GM19468 (cell line): ENCODE results near the gene PPP4R4.
"Not testable (repeated sequence)": the region's sequence is repeated elsewhere in the genome, so short reads cannot be mapped to it uniquely, and the experiment has no call there.

ENCODE experiments used
- ATAC-seq: cut with Tn5 transposase; IDR thresholded peaks from one replicate; pipeline ENCODE4 v1.9.1; 2021; ENCODE audit warnings: mild to moderate bottlenecking, moderate library complexity, moderate number of reproducible peaks; ENCODE audit not compliant: unreplicated experiment; ENCODE audit errors: extremely low read depth

PPP4R4 gene

DNA sequence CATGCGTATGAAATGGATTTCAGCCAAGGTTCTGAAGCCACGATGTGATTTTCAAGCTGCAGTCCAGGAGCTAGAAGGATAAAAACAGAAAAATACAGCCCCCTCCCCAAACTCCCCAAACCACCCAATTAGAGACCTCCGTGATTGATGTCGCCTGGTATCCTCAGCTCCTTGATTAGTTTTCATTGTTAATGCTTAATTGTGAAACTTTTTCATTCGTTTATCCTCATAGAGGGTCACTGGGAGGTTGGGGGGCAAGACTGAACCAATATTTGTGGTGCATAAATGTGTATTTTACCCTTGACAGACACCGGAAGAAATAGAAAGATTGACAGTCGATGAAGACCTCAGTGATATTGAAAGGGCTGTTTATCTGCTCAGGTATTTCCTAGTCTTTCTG, 1.6 kb downstream of the PPP4R4 start:
- no peak for ATAC-seq

DNA sequence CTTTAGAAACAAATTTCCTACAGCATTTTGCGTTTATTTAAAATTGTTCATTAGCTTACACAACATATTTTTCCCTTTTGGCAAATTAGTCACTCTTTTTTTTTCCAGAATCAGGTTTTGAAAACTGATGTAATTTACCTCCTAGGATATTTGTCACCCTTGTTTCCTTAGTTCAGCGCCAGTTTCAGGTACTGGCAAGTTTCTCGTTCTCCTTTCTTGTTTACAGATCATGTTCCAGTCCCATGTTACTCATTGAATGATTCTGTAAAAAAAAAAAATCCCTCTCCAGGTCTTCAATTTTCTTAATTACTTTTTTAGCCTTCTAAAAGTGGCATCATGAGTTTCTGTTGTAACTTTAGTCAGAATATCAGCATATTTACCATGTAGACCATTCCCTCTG, 2.7 kb downstream of the PPP4R4 start:
- no peak for ATAC-seq

DNA sequence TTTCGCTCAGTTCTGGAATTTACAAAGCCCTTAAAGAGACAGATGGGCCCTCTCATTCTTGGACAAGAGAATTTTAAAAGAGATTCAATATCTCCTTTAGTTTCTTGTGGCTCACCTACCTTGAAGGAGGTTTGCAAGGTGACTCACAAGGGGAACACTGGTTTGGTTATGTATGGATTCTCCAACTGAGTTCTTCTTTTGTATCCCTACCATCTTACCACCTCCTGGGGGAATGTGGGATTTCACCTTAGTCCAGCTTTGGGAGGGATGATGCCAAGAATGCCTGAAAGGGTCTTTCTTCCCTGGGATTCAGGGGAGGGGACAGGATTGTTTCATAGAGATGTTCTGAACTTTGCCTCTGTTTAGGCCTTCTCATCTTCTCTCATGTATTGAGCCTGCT, 3.7 kb downstream of the PPP4R4 start:
- no peak for ATAC-seq

DNA sequence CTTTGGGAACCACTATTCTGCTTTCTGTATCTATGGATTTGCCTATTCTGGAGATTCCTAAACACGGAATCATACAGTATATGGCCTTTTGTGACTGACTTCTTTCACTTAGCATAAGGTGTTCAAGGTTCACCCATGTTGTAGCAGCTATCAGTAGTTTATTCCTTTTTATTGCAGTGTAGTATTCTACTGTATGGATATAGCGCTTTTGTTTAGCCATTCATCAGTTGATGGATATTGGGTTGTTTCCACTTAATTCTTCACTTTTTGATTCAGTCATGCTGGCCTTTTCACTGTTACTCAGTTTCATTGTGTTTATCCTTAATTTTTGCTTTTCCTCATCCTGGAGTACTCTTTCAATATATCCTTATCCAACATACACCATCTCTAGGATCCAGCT, 5.1 kb downstream of the PPP4R4 start:
- ATAC-seq: no peak

DNA sequence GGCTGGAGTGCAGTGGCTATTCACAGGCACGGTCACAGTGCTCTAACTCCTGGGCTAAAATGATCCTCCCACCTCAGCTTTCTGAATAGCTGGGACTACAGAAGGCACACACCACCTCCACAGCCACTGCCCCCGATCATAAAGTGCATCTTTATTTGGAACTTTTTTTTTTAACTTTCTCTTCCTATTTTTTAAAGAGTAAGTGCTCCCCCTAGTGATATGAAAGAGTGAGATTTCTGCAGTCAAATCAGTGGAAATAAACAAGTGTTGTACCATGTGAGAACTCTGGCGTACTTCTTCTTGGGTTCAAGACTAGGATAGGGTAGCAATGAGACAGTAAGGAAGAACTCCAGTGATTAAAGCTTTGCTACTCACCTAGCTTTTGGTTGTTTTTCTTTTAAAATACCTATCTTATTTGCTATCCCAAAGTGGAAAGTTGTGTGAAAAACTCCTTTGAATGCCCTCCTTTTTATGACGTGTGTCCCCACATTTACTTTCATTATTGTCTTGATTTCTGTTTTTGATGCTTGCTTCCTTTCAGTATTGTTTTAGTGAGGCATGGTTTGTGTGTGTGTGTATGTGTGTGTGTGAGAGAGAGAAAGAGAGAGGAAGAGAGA, 6.6 kb downstream of the PPP4R4 start:
- no peak for ATAC-seq

DNA sequence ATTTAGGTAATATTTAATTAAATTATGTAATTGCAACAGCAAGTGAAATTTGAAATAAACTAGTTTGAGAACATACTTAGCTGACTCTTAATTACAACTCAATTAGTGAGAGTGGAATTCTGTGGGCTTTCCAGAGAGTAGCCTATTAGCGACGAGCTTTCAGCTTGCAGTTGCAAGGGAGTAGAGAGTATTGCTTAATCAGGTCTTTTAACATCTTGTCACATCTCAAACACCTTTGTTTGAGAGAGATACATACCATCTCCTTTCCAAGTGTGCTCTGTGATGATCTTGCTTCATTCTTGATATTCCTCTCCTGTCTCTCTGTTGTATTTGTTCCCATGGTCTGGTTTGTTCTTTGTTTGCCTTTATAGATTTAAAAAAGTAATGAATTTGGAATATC, 7.7 kb downstream of the PPP4R4 start:
- ATAC-seq: no peak

DNA sequence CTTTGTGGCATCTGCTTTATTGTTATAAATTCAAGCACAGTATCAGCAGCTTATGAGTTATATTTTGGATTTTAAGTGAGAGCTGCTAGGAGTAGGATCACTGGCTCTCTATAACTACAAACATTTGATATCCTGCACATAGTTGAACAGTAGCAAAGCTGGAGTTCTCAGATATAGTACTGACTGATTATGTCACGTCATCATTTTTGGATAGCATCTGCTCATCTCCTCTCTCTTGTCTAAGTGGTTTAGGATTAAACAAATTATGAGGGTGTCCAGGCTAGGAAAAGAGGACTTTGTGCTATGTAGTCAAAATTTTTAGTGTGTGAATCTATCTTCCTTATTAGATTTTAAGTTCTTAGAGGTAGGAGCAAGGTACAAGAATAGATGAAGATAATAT, 18.4 kb downstream of the PPP4R4 start:
- ATAC-seq: no peak

DNA sequence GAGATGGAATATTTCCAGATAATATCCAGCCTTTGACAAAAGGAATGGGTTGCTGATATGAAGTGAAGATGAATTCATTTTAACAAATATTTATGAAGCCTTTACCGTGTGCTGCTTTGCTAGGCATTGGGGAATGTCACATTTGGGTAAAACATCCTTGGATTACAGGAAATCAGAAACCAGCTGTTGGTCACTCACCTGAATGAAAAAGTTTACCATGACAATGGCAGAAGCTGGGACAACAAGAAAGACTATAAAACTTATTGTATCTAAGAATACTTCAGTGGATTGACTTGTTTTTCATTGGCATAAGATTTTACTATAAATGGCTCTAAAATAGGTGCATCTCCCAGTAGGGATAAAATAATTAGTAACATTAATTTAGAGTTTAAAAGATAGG, 19.7 kb downstream of the PPP4R4 start:
- ATAC-seq: no peak

DNA sequence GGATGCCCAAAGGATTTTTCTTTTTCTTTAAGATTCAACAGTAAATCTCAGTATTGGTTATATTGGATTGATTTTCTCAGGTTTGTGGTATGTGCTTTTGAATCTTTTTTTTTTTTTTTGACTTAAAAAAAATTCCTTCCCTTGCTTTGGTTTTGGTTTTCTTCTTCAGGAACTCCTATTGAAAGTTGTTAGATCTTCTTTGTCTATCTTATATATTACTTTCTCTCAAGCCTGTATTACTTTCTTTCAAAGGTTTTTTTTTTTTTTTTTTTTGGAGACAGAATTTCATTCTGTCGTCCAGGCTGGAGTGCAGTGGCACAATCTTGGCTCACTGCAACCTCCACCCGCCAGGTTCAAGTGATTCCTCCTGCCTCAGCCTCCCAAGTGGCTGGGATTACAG, 21.9 kb downstream of the PPP4R4 start:
- ATAC-seq: no peak

DNA sequence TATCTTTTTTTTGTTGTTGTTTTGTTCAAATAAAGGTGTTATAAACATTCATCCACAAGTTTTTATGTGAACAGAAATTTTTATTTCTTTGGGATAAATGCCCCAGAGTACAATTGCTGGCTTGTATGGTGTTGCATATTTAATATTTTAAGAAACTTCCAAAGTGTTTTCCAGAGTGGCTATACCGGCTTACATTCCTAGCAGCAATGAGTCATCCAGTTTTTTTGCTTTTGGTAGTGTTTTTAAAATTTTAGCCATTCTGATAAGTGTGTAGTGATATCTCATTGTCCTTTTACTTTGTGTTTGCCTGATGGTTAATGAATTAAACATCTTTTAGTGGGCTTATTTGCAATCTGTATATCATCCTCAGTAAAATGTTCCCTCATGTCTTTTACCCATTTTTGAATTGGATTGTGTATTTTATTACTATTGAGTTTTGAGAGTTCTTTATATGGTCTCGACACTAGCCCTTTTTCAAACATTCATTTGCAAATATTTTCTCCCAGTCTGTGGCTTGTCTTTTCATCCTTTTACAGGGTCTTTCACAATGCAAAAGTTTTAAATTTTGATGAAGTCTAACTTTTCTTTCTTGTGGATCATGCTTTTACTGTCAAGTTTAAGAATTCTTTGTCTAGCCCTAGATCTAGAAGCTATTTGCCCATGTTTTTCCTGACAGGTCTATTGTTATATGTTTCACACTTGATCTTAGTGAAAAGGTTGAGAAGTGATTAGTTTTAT, 29.5 kb downstream of the PPP4R4 start:
- no peak for ATAC-seq

DNA sequence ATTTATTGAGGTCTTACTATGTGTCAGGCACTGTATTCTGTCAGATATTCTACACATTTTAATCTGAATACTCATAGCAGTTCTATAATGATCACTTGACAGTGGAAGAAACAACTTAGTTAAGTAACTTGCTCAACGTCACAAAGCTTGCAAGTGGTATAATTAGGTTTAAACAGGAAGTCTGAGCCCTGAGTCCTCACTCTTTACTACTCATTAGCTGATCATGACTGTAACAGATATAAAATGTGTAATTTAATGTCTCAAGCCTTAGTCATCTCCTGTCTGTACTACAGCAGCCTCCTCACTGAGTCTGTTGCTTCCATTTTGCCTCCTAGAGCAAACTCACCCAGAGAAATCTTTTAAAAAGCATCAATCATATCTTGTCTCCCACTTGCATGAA, 38.9 kb downstream of the PPP4R4 start:
- no peak for ATAC-seq

DNA sequence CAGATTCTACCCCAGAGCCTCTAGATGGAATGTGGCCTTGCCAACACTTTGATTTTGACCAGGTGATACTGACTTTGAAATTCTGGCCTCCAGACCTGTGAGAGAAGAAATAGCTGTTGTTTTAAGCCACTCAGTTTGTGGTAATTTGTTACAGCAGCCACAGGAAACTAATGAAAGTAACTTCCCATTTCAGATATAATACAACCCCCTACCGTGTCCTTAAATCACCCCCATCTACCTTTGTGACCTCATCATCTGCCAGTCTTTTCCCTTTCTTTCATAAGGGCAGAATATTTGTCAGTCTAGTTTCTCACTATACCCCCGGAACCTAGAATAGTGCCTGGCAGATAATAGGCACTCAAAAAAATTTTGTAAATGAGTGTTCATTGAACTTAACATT, 39.6 kb downstream of the PPP4R4 start:
- no peak for ATAC-seq

DNA sequence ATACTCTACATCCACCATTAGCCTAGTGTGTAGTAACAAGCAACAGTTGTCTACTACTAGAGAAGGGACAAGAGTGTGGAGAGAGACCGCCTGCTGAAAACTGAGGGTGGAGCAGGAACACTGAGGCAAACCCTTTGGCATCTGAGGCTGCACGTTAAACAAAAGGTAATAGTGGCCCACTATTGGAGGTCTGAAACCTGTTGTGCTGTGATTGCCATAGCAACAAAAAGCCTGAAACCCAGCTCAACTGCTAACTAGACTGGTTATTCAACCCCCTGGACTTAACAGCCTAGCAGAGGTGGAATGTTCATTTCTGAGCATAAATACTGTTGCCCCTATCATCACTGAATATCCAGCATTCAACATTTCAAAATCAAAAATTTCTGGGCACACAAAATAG, 43.0 kb downstream of the PPP4R4 start:
- no peak for ATAC-seq

DNA sequence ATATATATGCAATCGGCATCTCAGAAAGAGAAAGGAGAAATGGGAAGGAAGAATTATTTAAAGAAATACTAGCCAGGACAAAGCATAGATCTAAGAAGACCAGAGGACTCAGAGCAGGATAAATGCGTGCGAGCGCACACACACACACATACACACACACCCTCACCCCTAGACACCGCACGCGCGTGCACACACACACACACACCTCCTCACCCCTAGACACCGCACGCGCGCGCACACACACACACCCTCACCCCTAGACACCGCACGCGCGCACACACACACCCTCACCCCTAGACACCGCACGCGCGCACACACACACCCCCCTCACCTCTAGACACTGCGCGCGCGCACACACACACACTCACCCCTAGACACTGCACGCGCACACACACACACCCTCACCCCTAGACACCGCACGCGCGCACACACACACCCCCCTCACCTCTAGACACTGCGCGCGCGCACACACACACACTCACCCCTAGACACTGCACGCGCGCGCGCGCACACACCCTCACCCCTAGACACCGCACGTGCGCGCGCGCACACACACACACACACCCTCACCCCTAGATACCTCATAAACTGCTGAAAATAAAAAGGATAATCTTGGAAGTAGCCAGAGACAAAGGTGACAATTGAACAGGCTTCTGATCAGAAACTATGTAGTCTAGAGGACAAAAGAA, 44.2 kb downstream of the PPP4R4 start:
- ATAC-seq: not testable (repeated sequence)

DNA sequence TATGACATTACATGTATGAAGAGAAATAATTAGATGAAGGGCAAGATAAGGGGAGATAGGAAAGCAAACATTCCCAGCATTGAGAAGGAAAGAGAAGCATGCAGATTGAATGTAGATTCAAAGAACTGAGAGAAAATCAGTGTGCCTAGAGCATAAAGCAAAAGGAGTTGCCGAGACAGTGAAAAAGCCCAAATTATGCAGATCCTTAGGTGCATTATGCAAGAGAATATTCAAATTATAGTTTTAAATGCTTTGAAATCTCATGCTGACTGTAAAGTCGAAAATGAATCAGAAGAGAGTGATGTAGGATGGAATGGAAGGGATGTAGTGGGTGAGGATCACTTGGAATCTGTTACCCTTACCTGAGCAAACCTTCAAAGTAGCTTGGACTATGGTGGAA, 49.9 kb downstream of the PPP4R4 start:
- no peak for ATAC-seq

DNA sequence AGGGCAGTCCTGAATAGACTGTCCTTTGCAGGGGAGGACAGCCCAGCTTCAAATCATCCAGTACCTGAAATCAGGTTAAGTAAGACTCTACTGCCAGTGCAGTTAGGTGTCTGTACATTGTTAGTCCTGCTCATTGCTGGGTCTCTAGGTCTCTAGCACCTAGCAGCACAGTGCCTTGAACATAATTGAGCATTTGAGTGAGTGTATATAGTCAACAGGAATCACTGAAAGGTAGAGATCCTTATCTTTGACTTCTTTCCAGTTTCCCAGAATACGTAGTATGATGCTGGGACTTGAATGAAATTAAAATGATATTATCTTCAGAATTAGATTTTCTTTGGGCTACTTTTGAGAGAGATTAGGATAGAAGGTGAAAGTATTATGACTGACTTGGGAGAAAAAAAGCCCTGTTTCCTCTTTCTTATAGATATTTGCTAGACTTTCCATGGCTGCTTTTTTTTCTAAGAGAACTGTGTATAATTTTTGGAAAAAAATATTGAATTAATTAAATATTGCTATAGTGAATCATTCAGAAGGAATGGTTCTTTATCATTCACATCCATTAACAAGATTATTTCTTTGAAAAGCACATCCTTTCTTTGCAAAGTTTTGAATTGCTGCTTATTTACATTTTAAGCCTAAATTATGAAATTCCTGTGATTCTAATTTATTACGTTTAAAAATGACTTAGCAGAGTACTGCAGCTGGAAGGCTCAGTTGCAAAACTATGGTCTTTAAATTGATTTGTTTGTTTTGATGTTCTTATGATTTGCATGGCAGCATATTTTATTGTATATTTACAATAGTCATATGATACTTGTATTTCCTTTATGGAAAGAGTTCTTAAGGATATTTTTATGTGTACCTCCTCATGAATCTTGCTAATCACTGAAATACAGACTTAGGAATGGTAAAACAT, 51.6 kb downstream of the PPP4R4 start:
- no peak for ATAC-seq

DNA sequence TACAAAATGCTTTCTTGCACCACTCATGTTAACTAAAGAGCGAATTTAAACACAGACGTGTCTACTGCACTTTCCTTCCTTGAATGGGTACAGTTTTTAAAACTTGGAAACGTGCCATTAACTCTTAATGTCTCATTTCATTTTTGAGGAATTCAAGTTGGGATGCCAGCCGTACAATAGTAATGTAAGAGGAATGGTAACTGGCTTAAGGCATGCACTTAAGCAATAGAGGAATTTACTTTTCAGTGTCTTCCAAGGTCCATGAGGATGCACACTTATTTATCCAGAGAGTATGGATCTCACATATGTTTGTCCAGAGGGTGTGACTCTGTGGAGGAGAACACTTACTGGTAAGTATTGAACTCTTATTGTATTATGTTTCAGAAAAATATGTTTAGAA, 52.9 kb downstream of the PPP4R4 start:
- no peak for ATAC-seq

DNA sequence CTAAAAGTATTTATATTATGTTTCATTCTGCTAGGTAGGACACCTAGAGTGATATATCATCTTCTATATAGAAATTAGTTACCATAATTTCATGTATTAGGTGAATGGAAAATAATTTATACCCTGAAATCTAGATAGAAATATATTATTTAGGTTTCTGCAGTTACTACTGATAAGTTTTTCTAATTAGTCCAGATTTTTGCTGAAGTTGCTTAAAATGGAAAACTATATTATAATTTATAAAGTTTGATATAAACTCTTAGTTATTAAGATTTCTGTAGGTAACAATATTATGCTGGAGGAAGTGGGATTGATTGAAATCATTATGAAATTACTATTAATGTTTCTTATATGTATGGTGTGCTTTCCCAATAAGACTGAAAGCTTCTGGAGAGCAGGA, 62.9 kb downstream of the PPP4R4 start:
- ATAC-seq: no peak

DNA sequence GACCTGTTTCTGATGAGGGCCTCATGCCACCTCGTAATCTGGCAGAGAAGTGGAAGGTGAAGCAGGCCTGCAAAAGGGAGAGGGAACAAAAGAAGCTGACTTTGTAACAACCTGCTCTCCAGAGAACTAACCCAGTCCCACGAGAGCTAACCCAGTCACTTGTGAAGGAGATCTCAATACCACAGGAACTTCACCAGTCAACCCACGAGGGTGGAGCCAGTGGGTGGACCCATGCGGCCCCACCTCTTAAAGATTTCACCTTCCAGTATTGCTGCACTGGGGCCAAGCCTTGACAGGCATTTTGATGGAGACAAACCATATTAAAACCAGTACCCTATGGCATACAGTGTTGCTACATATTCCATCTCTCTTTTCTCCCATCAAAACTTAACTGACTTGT, 63.9 kb downstream of the PPP4R4 start:
- no peak for ATAC-seq

DNA sequence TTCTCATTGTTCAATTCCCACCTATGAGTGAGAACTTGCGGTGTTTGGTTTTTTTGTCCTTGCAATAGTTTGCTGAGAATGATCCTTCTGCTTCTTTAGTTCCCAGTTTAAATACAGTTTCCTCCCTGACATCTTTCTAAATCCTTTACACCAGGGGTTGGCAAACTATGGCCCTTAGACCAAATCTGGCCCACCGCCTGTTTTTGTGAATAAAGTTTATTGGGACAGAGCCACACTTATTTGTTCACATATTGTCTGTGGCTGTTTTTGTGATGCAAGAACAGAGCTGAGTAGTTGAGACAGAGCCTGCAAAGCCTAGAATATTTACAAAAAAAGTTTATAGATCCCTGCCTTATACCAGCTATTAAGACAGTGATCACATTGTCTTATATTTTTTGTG, 65.3 kb downstream of the PPP4R4 start:
- ATAC-seq: no peak

DNA sequence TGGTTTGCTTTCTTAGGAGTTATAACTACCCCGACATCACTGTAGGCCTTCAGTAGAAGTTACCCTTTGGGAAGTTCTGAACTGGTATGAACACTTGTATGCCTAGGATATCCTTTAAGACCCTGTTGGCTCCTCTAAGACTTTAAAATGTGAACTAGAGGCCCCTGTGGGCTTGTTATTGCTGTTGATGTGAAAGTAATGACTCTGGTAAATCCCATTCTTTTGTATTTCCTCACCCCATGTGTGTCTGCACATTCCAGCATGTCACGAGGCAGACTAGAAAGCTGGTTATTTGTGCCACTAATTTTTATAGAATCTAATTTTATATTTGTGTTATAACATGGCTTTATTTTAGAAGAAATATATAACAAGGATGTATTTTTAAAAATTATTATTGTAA, 70.1 kb downstream of the PPP4R4 start:
- no peak for ATAC-seq
